ENCODE results near the gene TRNT1. TPM values are rescaled to one million over a fixed set of nuclear protein-coding genes. Genes with fewer than 3 reads are reported as not detected.

TRNT1 gene
- total and polyA plus RNA-seq, 4 experiments from 2014 or later, result 23.2 to 44.8 (median 35.3) TPM

Other genes starting within 250 kb of the TRNT1 start
- under 1 TPM; 0.12 to 0.33 TPM for gene IL5RA, start 16.6 kb upstream of the TRNT1 start, total RNA-seq
- 1 to 10 TPM in 1 of 2 donors, under 1 TPM in 1; 0.58 to 1.1 TPM for gene IL5RA, start 16.6 kb upstream of the TRNT1 start, polyA plus RNA-seq
- gene CRBN, start 52.8 kb downstream of the TRNT1 start, total RNA-seq, result 100 to 1,000 TPM; 150 to 162 TPM
- gene CRBN, start 52.8 kb downstream of the TRNT1 start, polyA plus RNA-seq, result 100 to 1,000 TPM; 194 to 235 TPM

Measured in CD4-positive, alpha-beta memory T cell (primary cell).